HCT116 (cell line): Measurements from ENCODE around the gene DMKN. TPM values are rescaled to one million over a fixed set of nuclear protein-coding genes. Genes with fewer than 3 reads are reported as not detected.

ENCODE experiments used
- ATAC-seq: fragments of 200-7000 bp; cut with Tn5 transposase; 2 replicates; pipeline ENCODE4 v1.9.1; 2020; ENCODE audit warnings: mild to moderate bottlenecking, moderate library complexity
- BruUV-seq: library from RNA; stranded (reverse); fragments of 400-500 nt; replicated peaks from 2 replicates; lab custom pipeline; 2021; lab: Mats Ljungman, UMichigan
- CTCF ChIA-PET: fragments of 300-600 bp; sonication (Branson Sonifier 250); formaldehyde crosslinking; loops from one replicate; lab custom pipeline; 2021; ENCODE audit warnings: antibody characterized with exemption; lab: Charles Lee
- POLR2A ChIA-PET: fragments of 300-600, 350-600 bp; sonication (Branson Sonifier 250); formaldehyde crosslinking; loops from one replicate; lab custom pipeline; 2021; ENCODE audit warnings: antibody characterized with exemption; lab: Charles Lee
- RAD21 ChIA-PET, 2 experiments: fragments of 300-600 bp; sonication (Branson Sonifier 250); formaldehyde crosslinking; loops; one replicate each; lab custom pipeline; 2023; ENCODE audit warnings: low total read pairs in 2 of 2; ENCODE audit not compliant: uncharacterized antibody in 2 of 2, unreplicated experiment in 2 of 2, low non-redundant PET in 1 of 2; lab: Charles Lee
- DNase-seq: peaks from one replicate; pipeline ENCODE4 v3.0.0-alpha.2; 2010; ENCODE audit warnings: low read depth, low spot score
- H2AFZ ChIP-seq: fragments of 200-600 bp; shearing (Covaris generic), sonication (generic); 2 replicates; pipeline ENCODE4 v1.6.1; 2017; ENCODE audit warnings: low read depth, mixed run types, mixed read lengths, antibody characterized with exemption, low read length; ENCODE audit not compliant: poor library complexity, severe bottlenecking
- H3K27ac ChIP-seq: 2 replicates; pipeline ENCODE4 v1.5.1; 2012; ENCODE audit warnings: low read depth, low read length
- H3K27me3 ChIP-seq: fragments of 200-600 bp; sonication (generic); 2 replicates; pipeline ENCODE4 v1.6.1; 2016; ENCODE audit warnings: mixed run types, low read length, mixed read lengths; ENCODE audit not compliant: insufficient read depth
- H3K36me3 ChIP-seq, 2 experiments: fragments of 200-500 bp in 1 of 2; fragments of 200-600 bp in 1 of 2; sonication (Bioruptor generic) in 1 of 2; sonication (generic) in 1 of 2; 2 replicates each; pipeline versions ENCODE4 v1.5.1 to v1.6.1; 2014 to 2016; ENCODE audit warnings: low read length in 2 of 2, inconsistent platforms in 1 of 2, mixed read lengths in 1 of 2, mixed run types in 1 of 2; ENCODE audit not compliant: insufficient read depth in 2 of 2, control insufficient read depth in 1 of 2
- H3K4me1 ChIP-seq, 2 experiments: fragments of 200-600 bp in 1 of 2; sonication (generic) in 1 of 2; 2 replicates each; pipeline versions ENCODE4 v1.5.1 to v1.6.1; 2012 to 2017; ENCODE audit warnings: low read length in 2 of 2, inconsistent platforms in 1 of 2, mild to moderate bottlenecking in 1 of 2, mixed read lengths in 1 of 2, mixed run types in 1 of 2, moderate library complexity in 1 of 2; ENCODE audit not compliant: insufficient read depth in 2 of 2, control insufficient read depth in 1 of 2
- H3K4me2 ChIP-seq: fragments of 200-600 bp; sonication (generic); 2 replicates; pipeline ENCODE4 v1.6.1; 2017; ENCODE audit warnings: mixed run types, low read length, mixed read lengths
- H3K4me3 ChIP-seq, 2 experiments: fragments of 200-600 bp in 1 of 2; sonication (generic) in 1 of 2; replicated peaks in 1 of 2; 2 replicates each; pipeline ENCODE4 v1.5.1; 2011 to 2016; ENCODE audit warnings: low read length in 2 of 2, control low read depth in 1 of 2, low read depth in 1 of 2, mild to moderate bottlenecking in 1 of 2, mixed read lengths in 1 of 2, mixed run types in 1 of 2
- H3K79me2 ChIP-seq: fragments of 200-600 bp; sonication (generic); 2 replicates; pipeline ENCODE4 v1.6.1; 2017; ENCODE audit warnings: mild to moderate bottlenecking, mixed run types, low read length, moderate library complexity, mixed read lengths; ENCODE audit not compliant: insufficient read depth
- H3K9ac ChIP-seq: fragments of 200-600 bp; sonication (generic); 2 replicates; pipeline ENCODE4 v1.6.1; 2016; ENCODE audit warnings: low read length, mixed read lengths
- H3K9me2 ChIP-seq: fragments of 200-600 bp; sonication (generic), shearing (Covaris generic); 2 replicates; pipeline ENCODE4 v1.6.1; 2017; ENCODE audit warnings: mixed run types, mild to moderate bottlenecking, moderate library complexity; ENCODE audit not compliant: insufficient read depth
- H3K9me3 ChIP-seq, 2 experiments: fragments of 200-500 bp in 1 of 2; fragments of 200-600 bp in 1 of 2; sonication (Bioruptor generic) in 1 of 2; sonication (generic) in 1 of 2; 2 replicates each; pipeline ENCODE4 v1.6.1; 2014 to 2017; ENCODE audit warnings: low read length in 2 of 2, mixed read lengths in 2 of 2, inconsistent platforms in 1 of 2, low read depth in 1 of 2, mild to moderate bottlenecking in 1 of 2, mixed run types in 1 of 2, moderate library complexity in 1 of 2; ENCODE audit not compliant: control insufficient read depth in 1 of 2, insufficient read depth in 1 of 2
- H4K20me1 ChIP-seq: fragments of 200-600 bp; sonication (generic), shearing (Covaris generic); 2 replicates; pipeline ENCODE4 v1.6.1; 2017; ENCODE audit warnings: mixed run types, mild to moderate bottlenecking, moderate library complexity; ENCODE audit not compliant: insufficient read depth
- CBX3 ChIP-seq: IDR thresholded peaks from 2 replicates; pipeline ENCODE4 v1.6.1; 2012; ENCODE audit warnings: low read depth
- CEBPB ChIP-seq: IDR thresholded peaks from 2 replicates; pipeline ENCODE4 v1.6.1; 2012; ENCODE audit warnings: low read depth
- EZH2 ChIP-seq: fragments of 200-600 bp; sonication (generic); IDR thresholded peaks from 2 replicates; pipeline ENCODE4 v1.6.1; 2017; ENCODE audit warnings: antibody characterized with exemption, mixed run types
- EZH2phosphoT487 ChIP-seq: fragments of 200-600 bp; IDR thresholded peaks from 2 replicates; pipeline ENCODE4 v1.6.1; 2018; ENCODE audit warnings: antibody characterized with exemption, borderline replicate concordance
- FOSL1 ChIP-seq: IDR thresholded peaks from 2 replicates; pipeline ENCODE4 v1.6.1; 2012; ENCODE audit warnings: low read depth
- JUND ChIP-seq: IDR thresholded peaks from 2 replicates; pipeline ENCODE4 v1.6.1; 2012
- MAX ChIP-seq: IDR thresholded peaks from 2 replicates; pipeline ENCODE4 v1.6.1; 2012
- POLR2AphosphoS5 ChIP-seq: IDR thresholded peaks from 2 replicates; pipeline ENCODE4 v1.6.1; 2011; ENCODE audit warnings: mild to moderate bottlenecking, low read depth, low read length, moderate library complexity
- RAD21 ChIP-seq: IDR thresholded peaks from 2 replicates; pipeline ENCODE4 v1.6.1; 2012; ENCODE audit warnings: low read depth, mild to moderate bottlenecking
- SIN3A ChIP-seq: IDR thresholded peaks from 2 replicates; pipeline ENCODE4 v1.6.1; 2012; ENCODE audit warnings: low read depth
- SP1 ChIP-seq: IDR thresholded peaks from 2 replicates; pipeline ENCODE4 v1.6.1; 2012; ENCODE audit warnings: low read depth
- SRF ChIP-seq: IDR thresholded peaks from 2 replicates; pipeline ENCODE4 v1.6.1; 2012; ENCODE audit warnings: low read depth
- TCF7L2 ChIP-seq: IDR thresholded peaks from 2 replicates; pipeline ENCODE4 v1.7.0; 2011; ENCODE audit warnings: borderline replicate concordance, inconsistent platforms; ENCODE audit not compliant: insufficient read depth, insufficient read length; ENCODE audit errors: extremely low read depth
- YY1 ChIP-seq: IDR thresholded peaks from 2 replicates; pipeline ENCODE4 v1.6.1; 2011; ENCODE audit warnings: low read length, low read depth, moderate library complexity, mild to moderate bottlenecking; ENCODE audit not compliant: insufficient replicate concordance; ENCODE audit errors: extremely low read depth
- ZNF274 ChIP-seq: fragments of 200-500 bp; sonication (Bioruptor generic); IDR thresholded peaks from 2 replicates; pipeline ENCODE4 v1.6.1; 2014; ENCODE audit warnings: mild to moderate bottlenecking, low read depth, low read length, inconsistent platforms
- intact Hi-C: fragments of 100-400 bp; cut with micrococcal nuclease; formaldehyde crosslinking; loops from 2 replicates; pipeline ENCODE4 v1.10.0; 2022
- total RNA-seq: library from RNA; stranded (reverse); gene quantifications from one replicate; pipeline ENCODE4 v1.2.1, GENCODE V29; 2021; ENCODE audit not compliant: unreplicated experiment
- TF ChIP-seq, protein P1 (sequence below): IDR thresholded peaks from 2 replicates; pipeline ENCODE4 v1.6.1; 2012; ENCODE audit warnings: low read depth

Gene DMKN
- total RNA-seq, 1 experiment from 2014 or later, result 246 TPM

GRCh38 chr19:35533201-35533821 is 19.9 kb upstream of the DMKN start, which contains the start of gene GAPDHS:
Gene GAPDHS (plus strand): TSS chr19:35533456. CDS start chr19:35533528, 72 bp downstream.
- no peak for ATAC-seq

GRCh38 chr19:35531291-35531690 is 17.8 kb upstream of the DMKN start:
- Histone ChIP-seq H3K9ac (no peak overlapping the region), H3K27ac (no peak overlapping the region), H3K4me2 (no peak overlapping the region), H3K4me3 (no peak overlapping the region), H3K79me2 (no peaks in the 10 kb centered on the region), H3K9me2 (no peaks in the 10 kb centered on the region), H2AFZ (no peak overlapping the region), H3K9me3 (no peaks in the 10 kb centered on the region), H3K4me1 (peaks cover 0 to 8% of the 10 kb centered on the region in 2 experiments; a peak in 2 of 4 replicates), H3K36me3 (no peaks in the 10 kb centered on the region), H4K20me1 (no peaks in the 10 kb centered on the region), H3K27me3 (no peaks in the 10 kb centered on the region)
- RAD21 ChIA-PET, result no interaction called here
- CTCF ChIA-PET, result no interaction called here
- ATAC-seq, result no peak
- intact Hi-C loops, result no loop called here
- BruUV-seq, result no TSS peak
- TF ChIP-seq MAX, result no peak
- TF ChIP-seq SP1, result no peak
- TF ChIP-seq POLR2AphosphoS5, result no peak
- no peak for TF ChIP-seq SRF
- no peak for TF ChIP-seq EZH2phosphoT487
- TF ChIP-seq CBX3, result no peak
- no peak for TF ChIP-seq TCF7L2
- TF ChIP-seq, protein P1, sequence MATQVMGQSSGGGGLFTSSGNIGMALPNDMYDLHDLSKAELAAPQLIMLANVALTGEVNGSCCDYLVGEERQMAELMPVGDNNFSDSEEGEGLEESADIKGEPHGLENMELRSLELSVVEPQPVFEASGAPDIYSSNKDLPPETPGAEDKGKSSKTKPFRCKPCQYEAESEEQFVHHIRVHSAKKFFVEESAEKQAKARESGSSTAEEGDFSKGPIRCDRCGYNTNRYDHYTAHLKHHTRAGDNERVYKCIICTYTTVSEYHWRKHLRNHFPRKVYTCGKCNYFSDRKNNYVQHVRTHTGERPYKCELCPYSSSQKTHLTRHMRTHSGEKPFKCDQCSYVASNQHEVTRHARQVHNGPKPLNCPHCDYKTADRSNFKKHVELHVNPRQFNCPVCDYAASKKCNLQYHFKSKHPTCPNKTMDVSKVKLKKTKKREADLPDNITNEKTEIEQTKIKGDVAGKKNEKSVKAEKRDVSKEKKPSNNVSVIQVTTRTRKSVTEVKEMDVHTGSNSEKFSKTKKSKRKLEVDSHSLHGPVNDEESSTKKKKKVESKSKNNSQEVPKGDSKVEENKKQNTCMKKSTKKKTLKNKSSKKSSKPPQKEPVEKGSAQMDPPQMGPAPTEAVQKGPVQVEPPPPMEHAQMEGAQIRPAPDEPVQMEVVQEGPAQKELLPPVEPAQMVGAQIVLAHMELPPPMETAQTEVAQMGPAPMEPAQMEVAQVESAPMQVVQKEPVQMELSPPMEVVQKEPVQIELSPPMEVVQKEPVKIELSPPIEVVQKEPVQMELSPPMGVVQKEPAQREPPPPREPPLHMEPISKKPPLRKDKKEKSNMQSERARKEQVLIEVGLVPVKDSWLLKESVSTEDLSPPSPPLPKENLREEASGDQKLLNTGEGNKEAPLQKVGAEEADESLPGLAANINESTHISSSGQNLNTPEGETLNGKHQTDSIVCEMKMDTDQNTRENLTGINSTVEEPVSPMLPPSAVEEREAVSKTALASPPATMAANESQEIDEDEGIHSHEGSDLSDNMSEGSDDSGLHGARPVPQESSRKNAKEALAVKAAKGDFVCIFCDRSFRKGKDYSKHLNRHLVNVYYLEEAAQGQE, result no peak
- no peak for TF ChIP-seq CEBPB
- no peak for TF ChIP-seq JUND
- no peak for TF ChIP-seq EZH2
- no peak for TF ChIP-seq ZNF274
- no peak for TF ChIP-seq SIN3A
- no peak for TF ChIP-seq FOSL1
- TF ChIP-seq YY1, result no peak
- no peak for TF ChIP-seq RAD21
- TF ChIP-seq, all 23 proteins: peak for 0
- POLR2A ChIA-PET, result interaction anchor here (1.5 kb wide), 1 partner anchor 21 kb away, joined by 4 read pairs; no protein-coding TSS in a partner anchor
- DNase-seq, result no peak

More at GRCh38 chr19:35533201-35533821, 19.9 kb upstream of the DMKN start, which contains the start of gene GAPDHS:
- no peak within 1 kb of the TSS for H3K27ac ChIP-seq
- POLR2A ChIA-PET, result no interaction called here
- H3K79me2 ChIP-seq, result no peaks in the 10 kb centered on the region
- H3K4me2 ChIP-seq, result no peak within 1 kb of the TSS
- BruUV-seq, result no TSS peak
- H3K9ac ChIP-seq, result no peak within 1 kb of the TSS
- intact Hi-C loops, result no loop called here
- no peak within 1 kb of the TSS for H2AFZ ChIP-seq
- peaks cover 0 to 3% of the 10 kb centered on the region in 2 experiments; a peak in 2 of 4 replicates for H3K4me1 ChIP-seq
- H3K9me2 ChIP-seq, result no peaks in the 10 kb centered on the region
- no peaks in the 10 kb centered on the region for H4K20me1 ChIP-seq
- no peaks in the 10 kb centered on the region for H3K9me3 ChIP-seq
- RAD21 ChIA-PET, result no interaction called here
- no peak for DNase-seq
- H3K36me3 ChIP-seq, result no peaks in the 10 kb centered on the region
- no peaks in the 10 kb centered on the region for H3K27me3 ChIP-seq
- CTCF ChIA-PET, result no interaction called here
- H3K4me3 ChIP-seq, result no peak within 1 kb of the TSS
- TF ChIP-seq SRF (no peak), CBX3 (no peak)
